HCT116 (cell line): Measurements from ENCODE around the gene ROCK1. TPM values are rescaled to one million over a fixed set of nuclear protein-coding genes. Genes with fewer than 3 reads are reported as not detected.

Source experiments
- ATAC-seq: fragments of 200-7000 bp; cut with Tn5 transposase; 2 replicates; pipeline ENCODE4 v1.9.1; 2020; ENCODE audit warnings: mild to moderate bottlenecking, moderate library complexity
- BruUV-seq: library from RNA; stranded (reverse); fragments of 400-500 nt; replicated peaks from 2 replicates; lab custom pipeline; 2021; lab: Mats Ljungman, UMichigan
- CTCF ChIA-PET: fragments of 300-600 bp; sonication (Branson Sonifier 250); formaldehyde crosslinking; loops from one replicate; lab custom pipeline; 2021; ENCODE audit warnings: antibody characterized with exemption; lab: Charles Lee
- POLR2A ChIA-PET: fragments of 300-600, 350-600 bp; sonication (Branson Sonifier 250); formaldehyde crosslinking; loops from one replicate; lab custom pipeline; 2021; ENCODE audit warnings: antibody characterized with exemption; lab: Charles Lee
- RAD21 ChIA-PET, 2 experiments: fragments of 300-600 bp; sonication (Branson Sonifier 250); formaldehyde crosslinking; loops; one replicate each; lab custom pipeline; 2023; ENCODE audit warnings: low total read pairs in 2 of 2; ENCODE audit not compliant: uncharacterized antibody in 2 of 2, unreplicated experiment in 2 of 2, low non-redundant PET in 1 of 2; lab: Charles Lee
- DNase-seq: peaks from one replicate; pipeline ENCODE4 v3.0.0-alpha.2; 2010; ENCODE audit warnings: low read depth, low spot score
- H2AFZ ChIP-seq: fragments of 200-600 bp; shearing (Covaris generic), sonication (generic); 2 replicates; pipeline ENCODE4 v1.6.1; 2017; ENCODE audit warnings: low read depth, mixed run types, mixed read lengths, antibody characterized with exemption, low read length; ENCODE audit not compliant: poor library complexity, severe bottlenecking
- H3K27ac ChIP-seq: 2 replicates; pipeline ENCODE4 v1.5.1; 2012; ENCODE audit warnings: low read depth, low read length
- H3K27me3 ChIP-seq: fragments of 200-600 bp; sonication (generic); 2 replicates; pipeline ENCODE4 v1.6.1; 2016; ENCODE audit warnings: mixed run types, low read length, mixed read lengths; ENCODE audit not compliant: insufficient read depth
- H3K36me3 ChIP-seq, 2 experiments: fragments of 200-500 bp in 1 of 2; fragments of 200-600 bp in 1 of 2; sonication (Bioruptor generic) in 1 of 2; sonication (generic) in 1 of 2; 2 replicates each; pipeline versions ENCODE4 v1.5.1 to v1.6.1; 2014 to 2016; ENCODE audit warnings: low read length in 2 of 2, inconsistent platforms in 1 of 2, mixed read lengths in 1 of 2, mixed run types in 1 of 2; ENCODE audit not compliant: insufficient read depth in 2 of 2, control insufficient read depth in 1 of 2
- H3K4me1 ChIP-seq, 2 experiments: fragments of 200-600 bp in 1 of 2; sonication (generic) in 1 of 2; 2 replicates each; pipeline versions ENCODE4 v1.5.1 to v1.6.1; 2012 to 2017; ENCODE audit warnings: low read length in 2 of 2, inconsistent platforms in 1 of 2, mild to moderate bottlenecking in 1 of 2, mixed read lengths in 1 of 2, mixed run types in 1 of 2, moderate library complexity in 1 of 2; ENCODE audit not compliant: insufficient read depth in 2 of 2, control insufficient read depth in 1 of 2
- H3K4me2 ChIP-seq: fragments of 200-600 bp; sonication (generic); 2 replicates; pipeline ENCODE4 v1.6.1; 2017; ENCODE audit warnings: mixed run types, low read length, mixed read lengths
- H3K4me3 ChIP-seq, 2 experiments: fragments of 200-600 bp in 1 of 2; sonication (generic) in 1 of 2; replicated peaks in 1 of 2; 2 replicates each; pipeline ENCODE4 v1.5.1; 2011 to 2016; ENCODE audit warnings: low read length in 2 of 2, control low read depth in 1 of 2, low read depth in 1 of 2, mild to moderate bottlenecking in 1 of 2, mixed read lengths in 1 of 2, mixed run types in 1 of 2
- H3K79me2 ChIP-seq: fragments of 200-600 bp; sonication (generic); 2 replicates; pipeline ENCODE4 v1.6.1; 2017; ENCODE audit warnings: mild to moderate bottlenecking, mixed run types, low read length, moderate library complexity, mixed read lengths; ENCODE audit not compliant: insufficient read depth
- H3K9ac ChIP-seq: fragments of 200-600 bp; sonication (generic); 2 replicates; pipeline ENCODE4 v1.6.1; 2016; ENCODE audit warnings: low read length, mixed read lengths
- H3K9me2 ChIP-seq: fragments of 200-600 bp; sonication (generic), shearing (Covaris generic); 2 replicates; pipeline ENCODE4 v1.6.1; 2017; ENCODE audit warnings: mixed run types, mild to moderate bottlenecking, moderate library complexity; ENCODE audit not compliant: insufficient read depth
- H3K9me3 ChIP-seq, 2 experiments: fragments of 200-500 bp in 1 of 2; fragments of 200-600 bp in 1 of 2; sonication (Bioruptor generic) in 1 of 2; sonication (generic) in 1 of 2; 2 replicates each; pipeline ENCODE4 v1.6.1; 2014 to 2017; ENCODE audit warnings: low read length in 2 of 2, mixed read lengths in 2 of 2, inconsistent platforms in 1 of 2, low read depth in 1 of 2, mild to moderate bottlenecking in 1 of 2, mixed run types in 1 of 2, moderate library complexity in 1 of 2; ENCODE audit not compliant: control insufficient read depth in 1 of 2, insufficient read depth in 1 of 2
- H4K20me1 ChIP-seq: fragments of 200-600 bp; sonication (generic), shearing (Covaris generic); 2 replicates; pipeline ENCODE4 v1.6.1; 2017; ENCODE audit warnings: mixed run types, mild to moderate bottlenecking, moderate library complexity; ENCODE audit not compliant: insufficient read depth
- ATF3 ChIP-seq: IDR thresholded peaks from 2 replicates; pipeline ENCODE4 v1.6.1; 2012
- CBX3 ChIP-seq: IDR thresholded peaks from 2 replicates; pipeline ENCODE4 v1.6.1; 2012; ENCODE audit warnings: low read depth
- CEBPB ChIP-seq: IDR thresholded peaks from 2 replicates; pipeline ENCODE4 v1.6.1; 2012; ENCODE audit warnings: low read depth
- CTCF ChIP-seq, 3 experiments: fragments of 200-600 bp in 1 of 3; sonication (generic) in 1 of 3; IDR thresholded peaks in 2 of 3; conservative IDR thresholded peaks in 1 of 3; 2 replicates each; pipeline ENCODE4 v1.5.1; 2012 to 2017; ENCODE audit warnings: low read depth in 2 of 3, low read length in 2 of 3, antibody characterized with exemption in 1 of 3, borderline replicate concordance in 1 of 3, control low read depth in 1 of 3, mild to moderate bottlenecking in 1 of 3, mixed read lengths in 1 of 3, mixed run types in 1 of 3, moderate library complexity in 1 of 3; ENCODE audit not compliant: insufficient read depth in 1 of 3
- EGR1 ChIP-seq: IDR thresholded peaks from 2 replicates; pipeline ENCODE4 v1.6.1; 2012; ENCODE audit warnings: low read depth
- ELF1 ChIP-seq: IDR thresholded peaks from 2 replicates; pipeline ENCODE4 v1.6.1; 2012; ENCODE audit warnings: low read depth, borderline replicate concordance
- EZH2 ChIP-seq: fragments of 200-600 bp; sonication (generic); IDR thresholded peaks from 2 replicates; pipeline ENCODE4 v1.6.1; 2017; ENCODE audit warnings: antibody characterized with exemption, mixed run types
- EZH2phosphoT487 ChIP-seq: fragments of 200-600 bp; IDR thresholded peaks from 2 replicates; pipeline ENCODE4 v1.6.1; 2018; ENCODE audit warnings: antibody characterized with exemption, borderline replicate concordance
- FOSL1 ChIP-seq: IDR thresholded peaks from 2 replicates; pipeline ENCODE4 v1.6.1; 2012; ENCODE audit warnings: low read depth
- JUND ChIP-seq: IDR thresholded peaks from 2 replicates; pipeline ENCODE4 v1.6.1; 2012
- MAX ChIP-seq: IDR thresholded peaks from 2 replicates; pipeline ENCODE4 v1.6.1; 2012
- POLR2A ChIP-seq: IDR thresholded peaks from 2 replicates; pipeline ENCODE4 v1.7.0; 2011; ENCODE audit warnings: borderline replicate concordance; ENCODE audit not compliant: insufficient read depth, insufficient read length; ENCODE audit errors: extremely low read depth
- POLR2AphosphoS5 ChIP-seq: IDR thresholded peaks from 2 replicates; pipeline ENCODE4 v1.6.1; 2011; ENCODE audit warnings: mild to moderate bottlenecking, low read depth, low read length, moderate library complexity
- RAD21 ChIP-seq: IDR thresholded peaks from 2 replicates; pipeline ENCODE4 v1.6.1; 2012; ENCODE audit warnings: low read depth, mild to moderate bottlenecking
- REST ChIP-seq: IDR thresholded peaks from 2 replicates; pipeline ENCODE4 v1.6.1; 2012; ENCODE audit warnings: low read depth
- SP1 ChIP-seq: IDR thresholded peaks from 2 replicates; pipeline ENCODE4 v1.6.1; 2012; ENCODE audit warnings: low read depth
- TCF7L2 ChIP-seq: IDR thresholded peaks from 2 replicates; pipeline ENCODE4 v1.7.0; 2011; ENCODE audit warnings: borderline replicate concordance, inconsistent platforms; ENCODE audit not compliant: insufficient read depth, insufficient read length; ENCODE audit errors: extremely low read depth
- YY1 ChIP-seq: IDR thresholded peaks from 2 replicates; pipeline ENCODE4 v1.6.1; 2011; ENCODE audit warnings: low read length, low read depth, moderate library complexity, mild to moderate bottlenecking; ENCODE audit not compliant: insufficient replicate concordance; ENCODE audit errors: extremely low read depth
- ZFX ChIP-seq: fragments of 450-650 bp; IDR thresholded peaks from 2 replicates; pipeline ENCODE4 v1.6.1; 2017
- ZNF274 ChIP-seq: fragments of 200-500 bp; sonication (Bioruptor generic); IDR thresholded peaks from 2 replicates; pipeline ENCODE4 v1.6.1; 2014; ENCODE audit warnings: mild to moderate bottlenecking, low read depth, low read length, inconsistent platforms
- intact Hi-C: fragments of 100-400 bp; cut with micrococcal nuclease; formaldehyde crosslinking; loops from 2 replicates; pipeline ENCODE4 v1.10.0; 2022
- total RNA-seq: library from RNA; stranded (reverse); gene quantifications from one replicate; pipeline ENCODE4 v1.2.1, GENCODE V29; 2021; ENCODE audit not compliant: unreplicated experiment

ROCK1 gene
- total RNA-seq, 1 experiment from 2014 or later = 38.1 TPM

- H3K4me3 ChIP-seq = no peak overlapping the region
- H3K4me1 ChIP-seq = no peaks in the 10 kb centered on the region
- no peaks in the 10 kb centered on the region for H3K9me2 ChIP-seq
- H3K9me3 ChIP-seq = no peaks in the 10 kb centered on the region
- no peaks in the 10 kb centered on the region; the same call in 1 of the 2 replicates for H4K20me1 ChIP-seq
- H3K27me3 ChIP-seq = no peaks in the 10 kb centered on the region
- no TSS peak for BruUV-seq
- no peak overlapping the region for H2AFZ ChIP-seq
- POLR2A ChIA-PET = no interaction called here
- peaks cover 0 to 5% of the 10 kb centered on the region in 2 experiments; a peak in 1 of 4 replicates for H3K36me3 ChIP-seq
- ATAC-seq (no peak), DNase-seq (no peak)
- no peak overlapping the region for H3K27ac ChIP-seq
- H3K4me2 ChIP-seq = no peak overlapping the region
- CTCF ChIA-PET = interaction anchor here (1.4 kb wide), 1 partner anchor 130 kb away, joined by 3 read pairs; no protein-coding TSS in a partner anchor
- H3K9ac ChIP-seq = no peak overlapping the region
- intact Hi-C loops = no loop called here
- H3K79me2 ChIP-seq = peaks cover 47% of the 10 kb centered on the region
- TF ChIP-seq MAX (no peak), EGR1 (no peak), TCF7L2 (no peak), EZH2phosphoT487 (no peak), EZH2 (no peak), POLR2A (no peak), CTCF (IDR thresholded peaks at IDR 0.05 in 2 of 3, conservative IDR thresholded peaks at IDR 0.05 in 1 of 3; ENCODE audit: borderline replicate concordance in 1 of 3, insufficient read depth in 1 of 3, low read depth in 2 of 3, low read length in 2 of 3) (no peak), YY1 (no peak), POLR2AphosphoS5 (no peak), ZNF274 (no peak), CEBPB (no peak), SP1 (no peak), JUND (no peak), CBX3 (no peak), ZFX (no peak), ELF1 (no peak), ATF3 (no peak), FOSL1 (no peak), RAD21 (no peak), REST (no peak)
- RAD21 ChIA-PET = no interaction called here
Measured at GRCh38 chr18:21049306-21049705, 62.3 kb downstream of the ROCK1 start.
